Gastroesophageal sphincter (tissue), 4 donors: Measurements from ENCODE around the gene PTPRN2. TPM values are rescaled to one million over a fixed set of nuclear protein-coding genes. Genes with fewer than 3 reads are reported as not detected.

ENCODE experiments used
- ATAC-seq: fragments of 150-250 bp; one replicate; pipeline ENCODE4 v1.9.1; 2016; ENCODE audit warnings: mild to moderate bottlenecking, moderate library complexity
- H3K27ac ChIP-seq, 4 donors: fragments of 200-600 bp; sonication (generic) in 3 of 4; 1 replicate in 3 of 4; 2 replicates in 1 of 4; pipeline ENCODE4 v1.5.1; 2016 to 2019
- H3K27me3 ChIP-seq: fragments of 200-600 bp; sonication (generic); one replicate; pipeline ENCODE4 v1.5.1; 2019
- H3K36me3 ChIP-seq, 2 donors: fragments of 200-600 bp; sonication (generic); one replicate each; pipeline ENCODE4 v1.5.1; 2019; ENCODE audit warnings: control low read depth in 1 of 2
- H3K4me1 ChIP-seq, 3 donors: fragments of 200-600 bp; sonication (generic); 1 replicate in 2 of 3; 2 replicates in 1 of 3; pipeline ENCODE4 v1.5.1; 2016 to 2019; ENCODE audit warnings: control low read depth in 2 of 3
- H3K4me3 ChIP-seq, 2 donors: fragments of 200-600 bp; sonication (generic); one replicate each; pipeline ENCODE4 v1.5.1; 2019; ENCODE audit warnings: mild to moderate bottlenecking in 1 of 2, moderate library complexity in 1 of 2
- H3K9me3 ChIP-seq, 3 donors: fragments of 200-600 bp; sonication (generic); one replicate each; pipeline ENCODE4 v1.5.1; 2017 to 2019; ENCODE audit warnings: control low read depth in 2 of 3
- CTCF ChIP-seq, 4 experiments: fragments of 200-600 bp in 2 of 4; fragments of 450-650 bp in 2 of 4; sonication (generic) in 1 of 4; IDR thresholded peaks; one replicate each; pipeline ENCODE4 v1.5.1; 2017 to 2019; ENCODE audit warnings: antibody characterized with exemption in 4 of 4, mild to moderate bottlenecking in 2 of 4, moderate library complexity in 2 of 4
- EP300 ChIP-seq: sonication (generic); formaldehyde crosslinking; IDR thresholded peaks from one replicate; pipeline ENCODE4 v1.6.1; 2017; ENCODE audit warnings: antibody characterized with exemption, mild to moderate bottlenecking
- POLR2A ChIP-seq, 2 donors: fragments of 450-650 bp; IDR thresholded peaks; one replicate each; pipeline ENCODE4 v1.6.1; 2017; ENCODE audit warnings: antibody characterized with exemption in 2 of 2, mild to moderate bottlenecking in 2 of 2, moderate library complexity in 1 of 2
- POLR2AphosphoS5 ChIP-seq: sonication (generic); formaldehyde crosslinking; IDR thresholded peaks from one replicate; pipeline ENCODE4 v1.6.1; 2017; ENCODE audit warnings: antibody characterized with exemption
- WGBS, 2 donors: methylation state at CpG; one replicate each; pipeline ENCODE4 v1.1.5; 2018; ENCODE audit warnings: low coverage in 1 of 2; 5-methylcytosine and 5-hydroxymethylcytosine counted together
- total RNA-seq, 4 donors: library from RNA; depleted of rRNA; stranded (reverse); fragments of >200 nt; gene quantifications; one replicate each; pipeline ENCODE4 v1.1.0, GENCODE V29; 2016

PTPRN2 gene
- total RNA-seq, 4 donors from 2014 or later: 1.7 to 4.7 (median 3.3) TPM

GRCh38 chr7:158271646-158272045 is 316.0 kb downstream of the PTPRN2 start:
- ATAC-seq: no peak
- Histone ChIP-seq H3K4me1 (no peaks in the 10 kb centered on the region), H3K36me3 (no peaks in the 10 kb centered on the region), H3K27me3 (peaks cover 46% of the 10 kb centered on the region), H3K4me3 (no peak overlapping the region), H3K9me3 (no peaks in the 10 kb centered on the region), H3K27ac (no peak overlapping the region)
- WGBS, 2 donors: 89 to 95% methylated on average over 6 to 8 of the region's 11 CpGs
- no peak for TF ChIP-seq EP300

- Histone ChIP-seq H3K4me1 (no peaks in the 10 kb centered on the region), H3K27ac (no peak overlapping the region), H3K36me3 (no peaks in the 10 kb centered on the region), H3K9me3 (no peaks in the 10 kb centered on the region), H3K4me3 (no peak overlapping the region), H3K27me3 (peaks cover 46% of the 10 kb centered on the region)
- 90 to 92% methylated on average over 2 to 4 of the region's 9 CpGs for WGBS, 2 donors
- TF ChIP-seq POLR2AphosphoS5 (no peak), CTCF (IDR thresholded peaks at IDR 0.05) (no peak), POLR2A (IDR thresholded peaks at IDR 0.05) (no peak), EP300 (no peak)
- no peak for ATAC-seq
Observed at GRCh38 chr7:158270856-158271413, 316.7 kb downstream of the PTPRN2 start.

GRCh38 chr7:158270106-158270775 is 317.4 kb downstream of the PTPRN2 start:
- no peaks in the 10 kb centered on the region for H3K4me1 ChIP-seq
- H3K9me3 ChIP-seq: no peaks in the 10 kb centered on the region
- no peak for ATAC-seq
- H3K4me3 ChIP-seq: no peak overlapping the region
- TF ChIP-seq POLR2AphosphoS5 (no peak), EP300 (no peak), CTCF (IDR thresholded peaks at IDR 0.05) (no peak), POLR2A (IDR thresholded peaks at IDR 0.05) (no peak)
- WGBS, 2 donors: 100% methylated on average over 1 to 2 of the region's 13 CpGs
- H3K27me3 ChIP-seq: peaks cover 46% of the 10 kb centered on the region
- H3K36me3 ChIP-seq: no peaks in the 10 kb centered on the region
- H3K27ac ChIP-seq: no peak overlapping the region

GRCh38 chr7:158268816-158269535 is 318.6 kb downstream of the PTPRN2 start:
- Histone ChIP-seq H3K4me1 (no peaks in the 10 kb centered on the region), H3K4me3 (no peak overlapping the region), H3K36me3 (no peaks in the 10 kb centered on the region), H3K27ac (no peak overlapping the region), H3K9me3 (no peaks in the 10 kb centered on the region), H3K27me3 (peaks cover 49% of the 10 kb centered on the region)
- ATAC-seq: no peak
- WGBS, 2 donors: 81 to 93% methylated on average over 8 to 10 of the region's 28 CpGs
- TF ChIP-seq EP300 (no peak), POLR2AphosphoS5 (no peak), CTCF (IDR thresholded peaks at IDR 0.05) (no peak), POLR2A (IDR thresholded peaks at IDR 0.05) (no peak)

GRCh38 chr7:158267742-158268435 is 319.7 kb downstream of the PTPRN2 start:
- no peak for TF ChIP-seq POLR2A (IDR thresholded peaks at IDR 0.05)
- TF ChIP-seq CTCF (IDR thresholded peaks at IDR 0.05): no peak
- no peak for TF ChIP-seq POLR2AphosphoS5
- TF ChIP-seq EP300: no peak
- WGBS, 2 donors: 80 to 86% methylated on average over 10 to 16 of the region's 29 CpGs
- Histone ChIP-seq H3K27ac (no peak overlapping the region), H3K4me1 (no peaks in the 10 kb centered on the region), H3K27me3 (peaks cover 46% of the 10 kb centered on the region), H3K36me3 (no peaks in the 10 kb centered on the region), H3K9me3 (no peaks in the 10 kb centered on the region), H3K4me3 (no peak overlapping the region)
- ATAC-seq: no peak
